ENCODE measurements around the gene CDK17. TPM values are rescaled to one million over a fixed set of nuclear protein-coding genes. Genes with fewer than 3 reads are reported as not detected.
"Not testable (repeated sequence)": the region's sequence is repeated elsewhere in the genome, so short reads cannot be mapped to it uniquely, and the experiment has no call there.

CDK17 gene
- total RNA-seq, 1 donor from 2014 or later = 224 TPM

GRCh38 chr12:96393229-96393628 lies 7.0 kb downstream of the CDK17 start:
- not testable (repeated sequence) for DNase-seq (ENCODE audit: low read depth, low spot score)

DNA sequence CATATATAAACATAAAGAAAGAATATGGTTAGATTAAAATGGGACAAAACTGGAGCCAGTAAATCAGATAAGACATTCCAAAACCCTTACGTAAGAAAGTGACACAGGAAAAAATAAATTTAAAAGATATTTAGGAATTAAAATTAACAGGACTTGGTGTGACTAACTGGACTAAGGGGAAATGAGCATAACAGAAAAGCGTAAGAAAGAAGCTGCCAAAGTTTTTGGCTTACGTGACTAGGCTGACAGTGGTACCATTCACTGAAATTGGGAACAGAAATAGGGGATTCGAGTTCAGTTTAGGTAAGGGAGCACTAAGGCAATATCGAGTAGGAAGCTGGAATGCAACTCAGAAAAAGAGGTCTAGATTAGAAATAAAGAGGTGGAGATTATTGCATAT lies 7.8 kb downstream of the CDK17 start:
- no peak for DNase-seq (ENCODE audit: low read depth, low spot score)

DNA sequence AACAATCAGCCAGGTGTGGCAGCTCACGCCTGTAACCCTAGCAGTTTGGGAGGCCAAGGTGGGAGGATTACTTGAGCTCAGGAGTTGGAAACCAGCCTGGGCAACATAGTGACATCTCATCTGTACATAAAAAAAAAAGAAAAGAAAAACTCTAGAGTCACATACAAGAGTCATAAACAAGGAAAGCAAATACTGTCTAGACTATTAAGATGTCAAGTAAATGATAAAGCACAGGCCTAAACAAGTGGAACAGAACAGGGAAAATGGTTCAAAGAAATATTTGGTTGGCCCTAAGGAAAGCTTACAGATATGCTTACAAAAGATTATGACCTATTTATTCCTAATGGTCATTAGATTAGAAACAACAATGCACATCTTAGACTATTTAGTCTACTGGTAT lies 12.3 kb downstream of the CDK17 start:
- no peak for DNase-seq (ENCODE audit: low read depth, low spot score)

DNA sequence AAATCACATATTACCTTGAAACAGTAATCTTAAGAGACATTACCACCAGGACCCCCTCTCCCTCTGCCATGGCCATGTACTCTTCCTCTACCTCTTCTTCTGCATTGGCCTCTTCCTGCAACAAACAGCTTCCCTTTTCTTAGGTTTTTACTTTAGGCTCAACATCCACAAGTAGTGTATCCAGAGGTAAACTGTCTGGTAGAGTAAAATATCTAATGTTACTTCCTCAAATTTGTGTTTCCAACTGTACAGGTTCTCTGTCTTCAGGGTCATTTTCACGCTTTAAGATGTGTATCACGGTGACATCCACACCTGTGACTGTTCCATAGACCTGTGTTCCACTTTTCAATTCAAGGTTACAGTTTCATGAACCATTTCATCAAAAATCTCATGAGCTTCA lies 13.4 kb downstream of the CDK17 start:
- no peak for DNase-seq (ENCODE audit: low read depth, low spot score)

DNA sequence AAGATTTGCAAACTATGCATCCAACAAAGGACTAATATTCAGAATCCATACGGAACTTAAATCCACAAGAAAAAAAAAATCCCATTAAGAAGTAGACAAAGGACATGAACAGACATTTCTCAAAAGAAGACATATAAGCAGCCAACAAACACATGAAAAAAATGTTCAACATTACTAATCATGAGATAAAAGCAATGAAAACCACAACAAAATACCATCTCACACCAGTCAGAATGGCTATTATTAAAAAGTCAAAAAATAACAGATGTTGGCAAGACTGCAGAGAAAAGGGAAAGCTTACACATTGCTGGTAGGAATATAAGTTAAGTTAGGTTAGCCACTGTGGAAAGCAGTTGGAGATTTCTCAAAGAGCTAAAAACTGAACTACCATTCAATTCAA lies 16.2 kb downstream of the CDK17 start:
- DNase-seq (ENCODE audit: low read depth, low spot score) = no peak

DNA sequence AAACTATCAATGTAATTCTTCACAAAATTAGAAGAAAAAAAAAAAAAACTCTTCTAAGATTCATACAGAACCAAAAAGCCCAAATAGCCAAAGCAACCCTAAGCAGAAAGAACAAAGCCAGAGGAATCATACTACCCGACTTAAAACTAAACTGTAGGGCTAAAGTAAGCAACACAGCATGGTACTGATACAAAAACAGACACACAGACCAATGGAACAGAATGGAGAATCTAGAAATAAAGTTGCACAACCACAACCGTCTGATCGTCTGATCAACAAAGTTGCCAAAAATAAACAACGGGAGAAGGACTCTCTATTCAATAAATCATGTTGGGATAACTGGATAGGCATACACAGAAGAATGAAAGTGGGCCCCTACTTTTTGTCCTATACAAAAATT lies 16.9 kb downstream of the CDK17 start:
- DNase-seq (ENCODE audit: low read depth, low spot score) = no peak

DNA sequence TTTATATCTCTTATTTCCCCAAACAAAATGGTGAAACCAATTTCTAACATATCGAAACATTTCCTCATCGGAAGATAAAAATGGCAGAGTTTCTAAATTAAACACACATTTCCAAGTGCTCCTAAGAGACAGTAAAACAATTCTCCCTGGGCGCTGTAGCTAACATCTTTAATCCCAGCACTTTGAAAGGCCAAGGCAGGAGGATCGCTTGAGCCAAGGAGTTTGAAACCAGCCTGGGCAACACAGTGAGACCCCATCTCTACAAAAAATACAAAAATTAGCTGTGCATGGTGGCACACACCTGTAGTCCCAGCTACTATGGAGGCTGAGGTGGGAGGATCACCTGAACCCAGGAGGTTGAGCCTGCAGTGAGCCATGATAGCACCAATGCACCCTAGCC lies 20.5 kb downstream of the CDK17 start:
- DNase-seq (ENCODE audit: low read depth, low spot score) = not testable (repeated sequence)

DNA sequence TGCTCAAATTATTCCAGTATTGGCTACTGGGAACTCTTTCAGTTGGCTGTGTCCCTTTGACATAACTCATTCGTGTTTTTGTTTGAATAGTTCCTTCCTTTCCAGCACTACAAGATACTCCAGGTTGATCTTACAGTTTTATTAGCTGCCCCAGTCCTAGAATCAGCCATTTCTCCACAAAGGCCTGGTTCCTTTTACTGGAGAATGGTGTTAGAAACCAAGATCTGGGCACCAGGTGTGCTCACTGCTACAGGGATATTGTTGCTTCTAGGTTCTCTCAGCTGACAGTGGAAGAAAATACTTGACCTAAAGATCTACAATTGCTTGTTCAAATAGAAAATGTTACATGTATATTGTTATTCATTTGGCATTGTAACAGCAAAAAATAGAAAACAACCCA lies 21.9 kb downstream of the CDK17 start:
- no peak for DNase-seq (ENCODE audit: low read depth, low spot score)

GRCh38 chr12:96376865-96377264 lies 23.4 kb downstream of the CDK17 start:
- DNase-seq (ENCODE audit: low read depth, low spot score) = no peak

DNA sequence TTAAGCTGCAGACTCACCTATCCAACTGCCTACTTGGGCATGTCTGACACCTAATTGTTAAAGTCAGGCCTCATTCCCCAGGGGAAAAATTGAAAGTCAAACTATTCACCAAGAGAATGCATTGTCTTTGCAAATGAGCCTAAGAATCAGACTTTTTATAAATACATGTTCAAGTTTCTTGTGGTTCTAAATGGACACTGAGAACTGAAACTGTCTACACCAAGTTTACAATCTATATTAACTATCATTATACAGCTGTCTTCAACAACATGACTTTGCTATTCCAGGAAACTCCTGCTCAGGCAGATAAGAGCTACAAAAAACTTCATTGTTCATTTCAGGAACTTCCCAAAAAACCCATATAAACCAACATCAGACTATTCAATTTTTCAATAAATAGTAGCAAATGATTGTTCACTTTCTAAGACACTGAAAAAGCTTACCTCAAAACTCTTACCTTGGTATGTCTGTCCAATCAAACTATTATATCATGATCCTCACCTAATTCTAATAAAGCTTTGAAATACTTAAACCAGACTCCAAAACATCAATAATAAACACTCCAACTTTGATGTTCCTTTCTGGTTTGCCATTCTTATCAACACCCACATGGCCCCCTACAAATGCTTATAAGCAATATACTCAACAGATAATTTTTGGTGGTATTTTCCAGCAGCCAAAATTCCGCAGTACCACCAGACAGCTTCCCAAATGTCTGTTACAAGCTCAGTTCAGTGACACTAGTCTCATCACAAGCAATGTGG lies 24.2 kb downstream of the CDK17 start:
- DNase-seq (ENCODE audit: low read depth, low spot score) = no peak

DNA sequence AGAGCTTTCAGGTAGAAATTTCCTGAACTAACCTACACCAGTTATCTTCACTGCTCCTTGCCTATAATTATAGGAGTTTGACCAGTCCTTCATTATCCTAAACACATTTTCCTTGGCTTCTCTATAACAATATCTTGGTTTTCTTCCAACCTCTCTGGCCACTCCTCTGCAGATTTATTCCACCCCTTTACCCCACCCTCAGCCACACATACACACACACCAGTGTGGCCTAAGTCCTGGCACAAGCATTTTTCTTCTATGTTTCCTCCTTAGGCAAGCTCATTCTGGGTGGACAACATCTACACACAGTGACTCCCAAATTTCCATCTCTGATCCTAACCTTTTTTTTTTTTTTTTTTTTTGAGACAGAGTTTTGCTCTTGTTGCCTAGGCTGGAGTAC lies 25.1 kb downstream of the CDK17 start:
- no peak for DNase-seq (ENCODE audit: low read depth, low spot score)

DNA sequence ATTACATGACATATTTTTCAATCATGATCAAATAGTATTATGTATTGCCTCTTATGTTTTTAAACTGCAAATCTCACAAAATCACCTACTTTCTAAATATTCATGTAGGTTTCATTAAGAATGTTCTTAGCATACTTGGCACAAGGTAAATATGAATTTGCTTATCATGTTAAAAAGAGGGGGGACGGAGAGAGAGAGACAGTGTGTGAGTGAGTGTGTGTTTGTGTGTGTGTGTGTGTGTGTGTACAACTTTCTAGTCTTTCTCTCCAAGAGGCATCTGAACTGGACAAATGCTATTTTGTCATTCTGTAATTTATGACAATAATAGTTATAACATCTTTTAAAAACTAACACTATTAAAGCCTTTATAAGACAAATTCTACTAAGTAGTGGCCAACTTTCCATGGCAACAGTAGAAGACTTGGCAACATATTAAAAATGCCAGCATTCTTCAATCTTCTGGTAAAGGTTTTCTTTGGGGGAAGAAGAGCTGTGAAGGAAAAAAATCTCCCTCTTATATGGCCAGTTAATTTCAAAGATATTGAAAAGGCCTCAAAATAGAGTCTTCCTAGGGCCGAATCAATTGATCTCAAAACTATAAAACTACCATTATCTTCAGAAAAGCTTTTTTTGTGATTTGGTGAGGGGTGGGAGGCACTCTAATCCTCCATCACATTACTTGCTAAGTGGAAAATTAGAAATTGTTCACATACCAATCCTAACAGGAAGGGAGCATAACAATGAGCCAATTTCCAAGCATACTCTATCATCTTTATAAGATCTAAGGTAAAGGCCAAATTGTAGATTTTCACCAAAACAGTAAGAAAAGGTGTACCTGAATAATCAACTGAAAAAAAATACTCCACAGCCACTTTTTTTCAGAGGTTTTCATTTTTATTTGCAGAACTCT lies 28.2 kb downstream of the CDK17 start:
- no peak for DNase-seq (ENCODE audit: low read depth, low spot score)

DNA sequence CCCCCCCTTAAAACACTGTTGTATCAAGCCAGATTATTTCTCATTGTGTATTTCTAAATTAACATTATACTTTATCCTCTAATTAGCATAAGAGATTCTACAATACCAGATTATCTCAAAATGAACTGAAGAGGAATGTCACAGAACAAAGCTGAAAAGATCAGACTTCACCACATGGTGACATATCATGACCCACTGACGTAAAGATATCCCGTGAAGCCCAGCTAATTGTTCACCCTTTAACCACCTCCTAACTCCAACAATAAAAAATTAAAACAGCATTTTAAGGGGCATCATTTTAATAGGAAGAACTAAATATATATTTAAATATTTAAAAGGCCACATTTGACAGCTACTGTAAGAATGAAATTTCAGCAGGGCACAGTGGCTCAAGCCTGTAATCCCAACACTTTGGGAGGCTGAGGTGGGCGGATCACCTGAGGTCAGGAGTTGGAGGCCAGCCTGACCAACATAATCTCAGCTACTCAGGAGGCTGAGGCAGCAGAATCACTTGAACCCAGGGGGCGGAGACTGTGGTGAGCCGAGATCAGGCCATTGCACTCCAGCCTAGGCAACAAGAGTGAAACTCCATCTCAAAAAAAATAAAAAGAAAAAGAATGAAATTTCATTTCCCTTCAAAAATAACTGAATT lies 29.0 kb downstream of the CDK17 start:
- no peak for DNase-seq (ENCODE audit: low read depth, low spot score)

GRCh38 chr12:96368687-96369086 lies 31.6 kb downstream of the CDK17 start:
- DNase-seq (ENCODE audit: low read depth, low spot score) = no peak

DNA sequence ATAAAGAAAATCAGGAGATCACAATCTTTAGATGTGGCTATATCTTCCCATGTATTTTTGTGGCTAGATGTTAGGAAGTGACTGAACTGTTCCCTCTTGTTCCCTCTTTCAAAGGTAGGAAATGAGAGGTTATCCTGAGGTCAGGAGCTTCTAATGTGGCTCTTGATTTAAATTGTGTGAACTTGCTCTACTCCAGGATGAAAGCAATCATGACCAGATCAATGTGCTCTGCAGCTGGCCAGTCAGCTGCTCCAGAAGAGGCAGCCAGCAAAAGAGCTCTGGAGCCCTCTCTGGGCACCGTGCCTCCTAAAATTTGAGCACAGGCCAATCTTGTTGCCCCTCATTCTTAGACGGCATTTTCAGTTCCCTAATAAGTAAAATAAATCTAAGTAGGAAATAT lies 32.0 kb downstream of the CDK17 start:
- DNase-seq (ENCODE audit: low read depth, low spot score) = no peak

DNA sequence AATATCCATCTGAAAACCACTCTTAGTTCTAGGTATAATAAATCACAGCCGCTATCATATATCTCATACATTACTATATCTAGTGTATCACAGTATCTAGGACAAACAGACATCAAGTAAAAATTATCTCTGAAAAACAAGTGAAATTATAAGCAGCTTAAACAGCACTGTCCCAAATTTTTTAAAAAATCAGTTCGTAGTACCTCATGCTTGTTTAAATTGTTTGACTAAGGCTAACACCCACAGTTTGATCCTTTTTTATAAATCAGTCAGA lies 33.9 kb downstream of the CDK17 start:
- DNase-seq (ENCODE audit: low read depth, low spot score) = no peak

- DNase-seq (ENCODE audit: low read depth, low spot score) = no peak
Observed at GRCh38 chr12:96365604-96366380, 34.4 kb downstream of the CDK17 start.

DNA sequence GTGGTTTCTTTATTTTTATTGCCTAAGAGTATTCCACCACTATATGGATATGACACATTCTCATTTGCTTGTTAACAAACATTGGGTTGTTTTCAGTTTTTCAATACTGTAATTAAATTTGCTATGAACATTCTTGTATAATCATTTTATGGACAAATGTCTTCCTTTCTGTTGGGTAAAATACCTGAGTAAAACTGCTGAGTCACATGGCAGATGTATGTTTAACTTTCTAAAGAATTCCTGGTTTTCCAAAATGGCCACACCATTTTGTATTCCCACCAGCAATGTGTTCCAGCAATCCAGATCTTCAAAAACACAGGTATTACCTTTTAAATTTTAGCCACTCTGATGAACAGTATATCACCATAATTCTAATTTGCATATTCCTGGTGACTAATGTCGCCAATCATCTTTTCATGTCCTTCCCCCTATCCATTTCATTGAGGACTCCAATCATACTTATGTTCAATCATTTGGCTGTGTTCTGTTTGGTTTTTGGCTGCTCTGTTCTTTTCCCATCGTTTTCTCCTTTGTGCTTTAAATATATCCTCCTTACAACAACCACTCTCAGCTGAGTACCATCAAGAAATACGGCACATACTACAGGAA lies 36.0 kb downstream of the CDK17 start:
- no peak for DNase-seq (ENCODE audit: low read depth, low spot score)

- DNase-seq (ENCODE audit: low read depth, low spot score) = no peak
Observed at GRCh38 chr12:96361074-96361473, 39.2 kb downstream of the CDK17 start.

DNA sequence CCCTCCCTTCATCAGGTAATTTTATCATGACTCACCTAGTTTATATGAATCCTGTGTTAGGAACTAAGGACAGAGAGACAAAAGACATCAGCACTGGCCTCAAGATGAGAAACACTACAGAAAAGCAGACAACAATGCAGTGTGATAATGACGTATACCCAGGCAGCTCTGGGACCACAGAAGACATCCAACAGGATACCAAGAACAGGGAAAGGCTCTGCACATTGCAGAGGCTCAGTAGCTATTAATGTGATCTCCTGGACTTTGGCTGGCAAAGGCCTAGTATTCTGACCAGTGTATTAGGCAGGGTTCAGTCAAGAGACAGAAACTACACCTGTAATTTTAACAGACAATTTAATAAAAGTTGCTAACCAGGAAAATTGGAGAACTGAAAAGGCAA lies 39.7 kb downstream of the CDK17 start:
- DNase-seq (ENCODE audit: low read depth, low spot score) = no peak

DNA sequence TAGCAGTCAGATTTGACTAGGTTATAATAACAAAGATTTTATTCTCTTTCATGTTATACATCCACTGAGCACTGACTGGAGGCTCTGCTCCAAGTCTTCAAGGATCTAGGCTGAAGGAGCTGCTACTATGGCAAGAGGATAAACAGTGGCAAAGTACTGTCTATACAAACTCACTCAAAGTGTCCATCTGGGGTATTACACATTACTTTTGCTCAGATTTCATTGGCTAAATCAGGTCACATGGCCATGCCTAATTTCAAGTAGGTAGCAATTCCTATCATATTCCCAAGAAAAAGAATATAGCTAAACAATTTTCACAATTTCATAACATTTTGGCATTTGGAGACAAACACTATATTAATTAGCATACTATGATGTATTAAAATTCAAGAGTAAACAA lies 40.9 kb downstream of the CDK17 start:
- no peak for DNase-seq (ENCODE audit: low read depth, low spot score)
